GM19023 (cell line): ENCODE measurements around the gene KCNQ1.

Experiments
- ATAC-seq: cut with Tn5 transposase; IDR thresholded peaks from one replicate; pipeline ENCODE4 v1.9.1; 2021; ENCODE audit warnings: mild to moderate bottlenecking, moderate library complexity; ENCODE audit not compliant: unreplicated experiment

The KCNQ1 gene

DNA sequence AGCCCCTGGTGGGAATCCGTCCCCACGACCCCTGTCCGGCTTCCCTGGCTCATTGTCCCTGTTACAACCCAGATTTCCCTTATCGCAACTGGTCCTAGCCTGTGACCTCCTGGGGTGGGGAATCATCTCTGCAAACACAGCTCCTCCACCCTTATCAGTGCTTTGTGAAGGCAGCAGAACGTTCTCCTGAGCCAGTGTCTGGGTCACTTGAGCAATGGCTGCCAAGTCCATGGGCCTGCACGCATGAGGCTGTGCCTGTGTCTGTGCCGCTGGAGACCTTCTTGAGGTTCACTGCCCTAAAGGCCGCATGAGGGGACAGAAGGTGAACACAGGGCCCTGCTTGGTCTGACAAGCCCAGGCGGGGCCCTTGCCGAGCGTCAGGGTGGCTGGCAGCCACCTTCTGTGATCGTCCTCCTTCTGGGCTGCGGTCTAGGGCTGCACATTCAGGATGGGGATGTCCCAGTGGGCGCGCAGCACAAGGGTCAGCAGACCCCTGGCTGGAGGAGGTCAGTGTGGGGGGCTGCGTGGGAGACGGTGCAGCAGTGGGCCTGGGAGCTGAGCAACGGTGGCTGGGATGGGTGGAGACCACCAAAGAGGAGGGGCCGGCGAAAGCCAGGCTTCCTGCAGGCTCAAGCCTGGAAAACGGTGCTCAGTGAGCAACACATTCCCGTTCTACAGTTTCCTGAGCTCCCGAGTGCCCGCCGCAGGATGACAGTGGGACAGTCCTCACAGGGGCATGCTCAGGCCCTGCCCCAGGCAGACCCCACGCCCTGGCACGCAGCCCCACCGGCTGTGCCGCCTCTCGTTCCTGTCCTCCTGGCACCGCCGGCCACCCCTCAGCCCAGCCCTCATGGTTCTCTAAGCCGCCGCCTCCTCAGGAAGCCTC is 366.6 kb downstream of the KCNQ1 start:
- no peak for ATAC-seq

DNA sequence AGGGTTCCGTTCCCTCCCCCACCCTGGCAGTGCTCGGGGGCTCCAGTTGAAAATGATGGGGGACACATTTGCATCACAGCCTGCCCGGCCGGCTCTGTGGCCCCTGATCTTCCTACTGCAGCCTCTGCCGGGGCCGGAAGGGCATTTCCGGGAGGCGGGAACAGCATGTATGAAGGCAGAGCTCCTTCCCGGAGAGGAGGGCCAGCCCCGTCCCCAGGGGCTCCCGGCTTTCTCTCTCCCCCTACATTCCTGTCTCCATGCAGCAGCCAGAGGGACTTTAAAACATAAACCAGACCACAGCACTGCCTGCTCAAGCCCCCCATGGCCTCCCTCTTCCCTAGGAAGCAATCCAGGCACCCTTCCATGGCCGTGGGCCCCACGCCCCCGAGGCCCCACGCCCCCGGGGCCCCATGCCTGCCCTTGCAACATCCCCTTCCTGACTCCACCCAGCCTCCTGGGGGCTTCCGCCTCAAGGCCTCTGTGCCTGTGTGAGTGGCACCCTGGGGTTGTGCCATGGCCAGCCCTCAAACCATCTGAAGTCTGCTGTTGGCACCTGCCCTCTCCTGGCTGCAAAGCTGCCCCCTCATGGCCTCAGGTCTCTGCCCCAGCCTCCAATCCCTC is 367.7 kb downstream of the KCNQ1 start:
- no peak for ATAC-seq

DNA sequence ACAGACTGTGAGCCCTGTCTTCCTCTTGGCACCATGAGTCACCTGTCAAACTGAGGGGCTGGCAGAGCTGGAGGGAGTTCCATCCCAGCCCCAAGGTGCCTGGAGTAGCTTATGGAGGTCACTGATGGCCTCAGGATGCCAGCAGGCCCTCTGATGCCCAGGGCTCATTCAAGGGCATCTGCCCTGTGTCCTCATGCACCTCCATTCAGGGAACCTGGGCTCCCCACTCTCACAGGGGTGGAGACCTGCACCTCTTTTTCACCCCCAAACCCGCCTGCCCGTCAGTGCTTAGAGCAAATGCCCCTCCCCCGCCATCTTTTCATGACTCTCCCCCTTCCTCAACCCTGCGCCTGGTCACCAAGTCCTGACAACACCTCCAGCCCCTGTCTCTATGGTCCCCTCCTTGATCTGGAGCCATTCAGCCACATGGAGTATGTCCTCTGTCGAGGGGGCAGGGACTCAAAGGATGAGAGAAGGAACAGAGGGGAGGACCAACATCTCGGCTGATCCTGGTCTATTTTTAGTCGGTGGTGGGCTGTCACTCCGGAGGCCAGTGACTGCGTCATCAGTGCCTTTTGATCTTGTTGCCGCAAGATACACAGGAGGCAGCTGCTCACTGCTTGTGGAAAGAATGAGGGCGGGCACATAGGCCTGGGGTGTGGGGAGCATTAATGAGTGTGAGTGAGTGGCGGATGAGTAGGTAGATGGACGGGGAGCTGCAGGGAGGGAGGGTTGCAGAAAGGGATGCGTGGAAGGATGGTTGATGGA is 368.5 kb downstream of the KCNQ1 start:
- ATAC-seq = no peak

DNA sequence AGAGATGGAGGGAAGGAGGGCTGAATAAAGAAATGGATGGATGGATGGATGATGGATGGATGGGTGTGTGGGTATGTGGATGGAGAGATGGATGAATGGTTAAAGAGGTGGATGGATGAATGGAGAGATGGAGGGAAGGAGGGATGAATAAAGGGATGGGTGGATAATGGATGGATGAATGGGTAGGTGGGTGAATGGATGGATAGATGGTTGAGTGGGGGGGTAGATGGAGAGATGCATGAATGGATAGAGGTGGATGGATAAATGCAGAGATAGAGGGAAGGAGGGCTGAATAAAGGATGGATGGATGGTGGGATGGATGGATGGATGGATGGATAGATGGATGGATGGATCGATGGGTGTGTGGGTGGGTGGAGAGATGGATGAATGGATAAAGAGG is 369.2 kb downstream of the KCNQ1 start:
- no peak for ATAC-seq

DNA sequence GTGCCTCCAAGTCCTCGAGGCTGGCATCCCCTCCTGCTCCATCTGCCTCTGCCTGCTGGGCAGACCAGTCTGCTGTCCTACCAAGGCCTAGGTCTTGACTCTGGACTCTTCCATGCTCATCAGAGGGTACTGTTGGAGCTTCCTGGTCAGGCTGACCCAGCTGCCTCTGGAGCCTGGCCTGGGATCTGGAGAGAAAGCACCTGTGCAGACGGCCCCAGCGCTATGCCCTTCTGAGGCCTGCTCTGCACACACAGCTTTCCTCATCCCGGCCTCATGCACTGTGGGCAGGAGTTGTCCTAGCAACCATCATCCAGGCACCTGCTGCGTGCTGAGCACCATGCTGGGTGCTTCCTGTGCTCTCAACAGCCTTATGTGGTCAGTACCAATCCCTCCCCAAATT is 369.9 kb downstream of the KCNQ1 start:
- no peak for ATAC-seq

DNA sequence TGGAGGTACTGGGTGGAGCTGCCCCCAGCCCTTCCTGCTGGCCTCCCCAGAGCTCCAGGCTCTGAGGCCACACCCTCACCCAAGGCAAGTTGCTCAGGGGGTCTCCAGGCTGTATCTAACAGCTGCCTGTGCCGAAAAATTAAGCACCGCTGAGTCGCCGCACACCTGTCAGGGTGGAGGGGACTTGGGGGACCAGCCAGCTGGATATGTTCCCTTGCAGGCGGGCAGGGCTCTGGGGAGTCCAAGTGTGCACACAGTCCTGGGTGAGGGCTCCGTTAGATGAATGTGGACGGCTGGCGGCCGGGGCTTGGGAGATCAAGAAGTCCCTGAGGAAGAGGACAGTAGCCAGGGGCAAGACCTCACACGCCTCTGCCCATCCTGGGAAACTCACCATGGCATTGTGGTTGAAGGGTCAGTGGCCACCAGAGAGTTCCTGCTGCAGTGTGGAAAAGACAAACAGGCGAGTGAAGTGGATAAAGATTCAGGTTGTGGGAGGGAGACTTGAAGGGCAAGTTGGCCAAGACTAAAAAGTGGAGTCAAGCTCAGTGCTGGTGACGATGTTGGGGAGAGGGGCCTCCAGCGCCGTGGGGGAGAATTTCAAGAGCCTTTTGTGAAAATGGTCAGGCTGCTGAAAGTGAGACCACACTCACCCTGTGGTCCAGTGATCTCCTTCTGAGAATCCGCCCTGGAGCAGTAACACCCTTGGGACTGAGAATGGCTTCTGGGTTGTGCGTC is 371.1 kb downstream of the KCNQ1 start:
- no peak for ATAC-seq

DNA sequence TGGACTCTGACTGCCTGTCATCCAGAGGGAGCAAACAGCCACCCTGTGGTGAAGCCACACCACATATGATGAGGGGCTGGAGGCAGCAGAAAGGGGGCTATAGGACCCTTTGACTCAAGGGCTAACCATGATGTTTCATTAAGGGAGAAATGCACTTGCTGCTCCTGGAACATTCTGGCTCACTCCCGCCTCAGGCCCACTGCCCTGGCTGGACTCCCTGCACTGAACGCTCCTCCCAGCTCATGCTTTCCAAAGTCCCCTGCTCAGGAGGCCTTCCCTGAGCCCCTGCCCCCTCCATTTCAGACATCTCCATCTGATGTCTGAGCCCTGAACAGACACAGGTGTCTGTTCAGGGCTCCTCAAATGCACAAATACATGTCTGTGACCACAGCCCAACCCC is 371.7 kb downstream of the KCNQ1 start:
- ATAC-seq = no peak

DNA sequence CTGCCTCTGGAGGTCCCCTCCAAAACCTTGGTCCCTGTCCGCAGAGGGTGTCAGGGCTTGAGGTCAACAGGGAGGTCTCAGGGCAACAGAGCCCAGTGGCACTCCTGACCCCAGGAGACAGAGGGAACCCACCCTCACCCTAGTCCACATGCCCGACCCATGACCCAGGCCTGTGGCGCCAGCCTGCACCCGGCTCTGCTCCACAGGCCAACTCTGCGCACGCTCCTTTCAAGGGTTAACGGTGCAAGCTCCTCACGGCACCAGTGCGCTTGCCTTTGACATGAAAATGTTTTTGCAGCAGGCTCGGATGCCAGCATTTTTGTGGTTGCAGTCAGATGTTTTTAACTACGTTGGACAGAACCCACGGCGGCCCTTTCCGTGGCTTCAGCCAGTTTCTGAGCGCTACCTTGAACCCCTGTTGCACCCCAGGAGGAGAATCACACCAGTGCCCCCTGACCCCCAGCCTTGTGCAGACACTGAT is 372.2 kb downstream of the KCNQ1 start:
- no peak for ATAC-seq

DNA sequence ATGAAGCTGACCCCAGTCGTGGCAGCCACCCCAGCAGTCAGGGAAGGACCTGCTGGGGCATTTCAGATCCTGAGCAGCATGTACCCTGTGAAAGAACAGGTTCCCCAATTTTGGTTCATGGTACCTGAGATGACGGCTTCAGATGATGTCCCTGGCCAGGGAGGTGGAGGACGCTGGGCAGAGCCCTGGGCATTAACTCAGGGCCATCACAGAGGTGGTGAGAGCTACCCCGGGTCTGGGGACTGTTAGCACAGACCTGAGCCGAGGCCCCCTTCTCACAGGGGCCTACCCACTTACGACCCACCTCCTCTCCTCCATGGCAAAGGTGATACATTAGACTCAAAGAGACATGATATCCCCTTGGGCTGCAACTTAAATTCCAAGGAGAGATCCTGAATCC is 372.6 kb downstream of the KCNQ1 start:
- no peak for ATAC-seq

DNA sequence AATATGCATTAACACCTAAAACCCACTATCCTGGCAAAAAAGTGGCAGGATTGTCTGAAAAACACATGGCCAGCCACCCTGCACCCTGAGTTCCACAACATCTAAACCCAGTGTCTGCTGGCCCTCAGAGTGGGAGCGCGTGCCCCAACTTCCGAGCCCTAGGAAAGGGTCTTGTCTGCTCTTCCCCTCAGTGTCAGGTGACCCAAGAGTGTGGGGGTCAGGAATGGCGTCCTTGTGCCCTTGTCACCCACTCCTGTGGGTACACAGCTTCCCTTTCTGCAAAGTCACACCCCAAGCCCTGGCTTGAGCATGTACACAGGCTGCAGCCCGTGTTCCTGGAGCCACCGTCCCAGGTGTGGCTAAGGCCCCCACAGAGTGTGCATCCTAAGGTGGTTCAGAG is 373.2 kb downstream of the KCNQ1 start:
- no peak for ATAC-seq

DNA sequence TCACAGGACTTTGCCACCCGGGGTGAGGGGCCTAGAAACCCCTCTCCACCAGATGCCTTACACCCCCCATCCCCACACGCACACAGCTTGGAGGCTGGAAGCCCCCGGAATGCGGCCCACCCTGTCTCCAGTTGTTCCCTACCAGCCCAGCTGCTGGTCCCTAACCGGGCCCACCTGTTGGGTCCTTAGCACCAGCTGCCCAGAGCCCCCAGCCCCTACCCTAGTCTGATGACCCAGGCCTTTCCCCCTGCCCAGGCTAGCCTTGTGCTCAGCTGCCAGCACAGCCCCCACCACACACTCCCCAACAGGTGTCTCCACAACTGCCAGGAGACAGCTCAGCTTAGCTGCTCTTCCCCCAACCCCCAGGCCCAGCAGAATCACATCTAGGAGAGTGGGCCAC is 373.7 kb downstream of the KCNQ1 start:
- ATAC-seq = no peak

DNA sequence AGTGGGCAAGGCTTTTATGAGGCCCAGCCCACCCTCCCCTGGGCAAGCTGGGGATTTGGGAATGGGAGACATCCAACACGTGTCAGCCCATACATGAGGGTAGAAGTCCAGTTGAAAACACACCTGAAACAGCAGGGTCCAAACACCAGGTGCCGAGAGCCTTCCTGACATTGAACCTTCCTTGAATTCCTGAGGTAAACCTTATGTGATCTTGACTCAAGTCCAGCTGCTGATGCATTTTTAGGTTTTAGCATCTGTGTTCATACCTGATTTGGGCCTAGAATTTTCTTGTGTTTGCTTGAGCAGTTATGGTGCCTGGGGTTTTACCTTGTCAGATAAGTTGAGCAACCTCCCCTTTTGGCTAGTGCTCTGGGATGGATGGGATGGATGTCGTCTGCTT is 374.5 kb downstream of the KCNQ1 start:
- ATAC-seq = no peak

DNA sequence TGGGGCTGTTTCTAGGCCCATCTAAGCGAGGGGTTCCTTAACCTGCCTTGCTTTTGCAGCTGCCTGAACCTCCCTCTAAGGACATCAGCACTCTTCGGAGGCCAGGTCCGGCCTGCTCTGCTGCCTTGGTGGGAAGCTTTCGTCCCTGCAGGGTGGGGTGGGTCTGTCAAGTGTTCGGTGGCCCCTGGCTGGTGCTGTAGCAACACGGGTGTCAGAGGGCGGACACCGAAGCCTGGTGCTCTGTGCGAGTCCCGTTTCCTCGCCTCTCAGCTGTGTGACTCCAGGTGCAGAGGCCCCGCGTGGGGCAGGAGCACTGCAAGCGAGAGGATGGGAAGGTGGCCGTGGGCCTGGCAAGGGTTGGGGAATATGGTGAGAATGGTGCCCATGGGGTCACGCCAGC is 376.2 kb downstream of the KCNQ1 start:
- ATAC-seq = no peak

DNA sequence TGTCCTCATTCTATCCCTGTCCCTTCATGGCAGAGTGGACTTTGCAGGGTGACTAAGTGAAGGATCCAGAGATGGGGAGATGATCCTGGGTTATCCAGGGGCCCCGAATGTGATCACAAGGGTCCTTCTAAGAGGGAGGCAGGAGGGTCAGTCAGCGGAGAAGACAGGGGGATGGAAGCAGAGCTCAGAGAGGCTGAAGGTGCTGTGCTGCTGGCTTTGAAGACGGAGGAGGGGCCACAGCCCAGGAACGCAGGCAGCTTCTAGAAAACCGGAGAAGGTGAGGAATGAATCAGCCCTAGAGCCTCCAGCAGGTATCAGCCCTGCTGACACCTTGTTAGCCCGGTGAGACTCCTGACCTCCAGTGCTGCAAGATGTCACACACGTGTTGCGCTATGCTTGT is 377.1 kb downstream of the KCNQ1 start:
- ATAC-seq = no peak

DNA sequence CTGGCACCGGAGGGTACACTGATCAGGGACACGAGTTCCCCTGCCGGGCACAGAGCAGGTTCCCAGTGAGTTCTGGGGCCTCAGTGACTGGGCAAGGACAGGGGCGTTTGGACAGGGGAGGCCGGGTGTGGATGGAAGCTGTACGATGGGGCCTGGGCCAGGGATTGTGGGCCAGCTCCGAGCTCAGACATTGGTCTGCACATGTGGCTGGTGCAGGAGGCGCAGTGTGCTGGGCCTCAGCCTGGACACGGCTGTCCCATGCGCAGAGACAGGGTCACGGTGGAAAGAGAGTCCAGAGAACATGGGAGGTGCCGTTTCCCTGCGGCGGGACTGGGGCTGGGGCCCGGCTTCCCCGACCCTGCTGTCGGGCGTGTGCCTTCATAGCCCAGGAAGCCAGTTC is 380.0 kb downstream of the KCNQ1 start:
- no peak for ATAC-seq

DNA sequence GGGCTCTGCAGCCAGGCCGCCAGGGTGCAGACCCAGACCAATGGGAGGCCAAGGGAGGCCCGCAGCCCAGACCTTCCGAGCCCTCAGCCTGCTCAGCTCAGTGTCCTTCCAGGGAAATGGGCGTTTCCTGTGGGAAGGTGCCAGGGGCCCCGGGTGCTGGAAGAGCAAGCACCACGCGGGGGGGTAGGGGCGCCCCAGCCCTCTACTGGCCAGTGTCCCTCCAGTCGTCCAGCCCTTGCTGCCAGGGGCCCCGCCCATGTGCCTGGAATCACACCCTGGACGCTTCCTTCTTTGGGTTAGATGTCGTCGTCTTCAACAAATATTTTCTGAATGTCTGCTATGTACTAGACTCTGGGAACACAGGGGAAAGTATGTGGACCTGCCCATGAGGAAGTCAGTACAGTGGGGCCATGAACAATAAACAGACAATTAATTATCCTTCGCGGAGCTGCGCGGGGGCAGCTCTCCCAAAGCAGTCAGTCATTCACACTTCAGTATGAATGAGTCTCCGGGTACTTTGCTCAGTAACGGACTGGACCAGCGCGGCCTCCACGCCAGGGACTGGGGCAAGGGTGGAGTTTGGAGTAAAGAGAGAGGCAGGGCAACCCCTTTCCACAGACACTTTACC is 380.6 kb downstream of the KCNQ1 start:
- ATAC-seq = no peak

DNA sequence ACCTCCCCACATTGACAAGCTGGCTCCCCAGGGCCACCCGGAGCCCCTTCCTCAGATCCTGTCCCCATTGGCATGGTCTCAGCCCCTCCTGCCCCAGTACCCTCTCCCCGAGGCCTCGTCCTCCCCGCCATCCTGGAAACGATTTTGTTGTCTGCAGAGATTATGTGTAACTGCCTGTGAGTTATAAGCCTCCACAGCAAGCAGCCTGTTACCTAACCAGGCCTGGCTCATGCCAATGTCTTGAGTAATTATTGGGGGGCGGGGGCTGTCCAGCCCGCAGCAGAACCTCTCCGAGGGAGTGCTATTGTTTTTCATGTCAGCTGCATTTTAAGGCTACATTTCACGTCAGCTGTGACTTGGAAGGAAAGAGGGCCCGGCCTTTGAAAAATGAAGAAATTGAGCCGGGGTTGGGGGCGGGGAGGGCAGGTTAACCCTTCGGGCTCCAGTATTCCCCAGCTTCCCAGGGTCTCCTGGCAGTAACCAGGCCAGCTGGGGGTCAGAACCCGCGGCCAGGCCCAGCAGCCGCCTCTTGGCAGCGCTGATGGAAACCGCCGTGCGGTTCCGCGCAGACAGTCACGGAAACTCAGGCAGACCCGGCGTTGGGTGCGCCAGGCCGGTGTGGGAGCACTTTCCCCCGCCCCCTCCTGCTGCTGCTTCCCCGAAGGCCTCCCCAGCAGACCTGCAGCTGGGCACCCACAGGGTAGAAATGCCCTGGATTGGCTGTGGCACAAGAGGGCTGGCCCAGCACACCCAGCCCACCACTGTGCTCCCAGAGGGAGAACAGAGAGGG is 381.3 kb downstream of the KCNQ1 start:
- no peak for ATAC-seq

DNA sequence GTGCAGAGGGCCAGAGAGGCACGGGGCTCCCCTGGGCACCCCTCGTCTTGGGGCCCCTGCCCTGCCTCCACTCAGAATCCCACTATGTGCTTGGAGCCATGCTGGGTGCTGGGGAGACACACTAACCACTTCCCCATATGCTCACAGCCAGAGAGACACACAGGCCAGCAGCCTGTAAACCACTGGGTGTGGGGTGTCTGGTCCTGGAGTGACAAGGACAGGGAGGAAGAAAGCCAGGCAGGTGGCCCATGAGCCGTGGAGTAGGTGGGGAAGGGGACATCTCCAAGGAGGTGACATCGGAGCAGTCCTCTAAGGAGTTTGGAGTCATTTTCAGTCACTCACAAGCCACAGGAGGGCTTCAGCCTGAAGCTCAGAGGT is 381.9 kb downstream of the KCNQ1 start:
- ATAC-seq = no peak

DNA sequence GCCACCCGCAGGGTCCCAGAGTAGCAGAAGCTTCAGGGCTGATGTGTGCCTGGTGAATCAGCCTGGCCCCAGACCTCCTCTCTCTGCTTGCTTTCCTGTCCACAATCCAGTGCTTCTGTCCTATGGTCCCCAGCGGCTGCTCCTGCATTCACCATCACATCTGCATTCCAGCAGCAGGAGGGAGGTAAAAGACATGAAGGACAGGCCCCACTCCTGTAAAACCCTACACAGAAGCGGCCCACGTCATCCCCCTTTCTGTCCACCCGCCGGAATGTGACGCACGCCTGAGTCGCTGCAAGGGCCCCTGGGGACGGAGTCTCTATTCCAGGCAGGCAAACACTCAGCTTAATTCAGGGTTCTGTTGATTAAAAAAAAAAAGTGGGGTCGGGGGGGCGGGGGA is 382.4 kb downstream of the KCNQ1 start:
- ATAC-seq = no peak

DNA sequence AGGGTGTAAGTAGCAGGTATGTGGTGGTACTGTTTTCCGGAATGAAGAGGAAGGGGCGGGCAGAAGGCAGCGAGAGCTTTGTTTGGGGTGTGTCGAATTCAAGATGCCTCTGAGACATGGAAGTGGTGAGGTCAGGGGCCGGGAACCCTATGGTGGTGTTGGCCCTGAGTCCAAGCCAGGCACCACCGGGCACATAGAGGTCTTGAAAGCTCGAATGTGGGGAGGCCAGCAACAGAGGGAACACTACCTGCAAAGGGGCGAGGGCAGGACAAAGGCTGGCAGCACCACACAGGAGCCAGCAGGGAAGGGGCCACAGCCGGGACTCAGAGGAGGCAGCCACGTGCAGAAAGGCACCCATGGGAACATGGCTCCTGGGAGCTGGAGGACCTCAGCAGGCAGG is 383.0 kb downstream of the KCNQ1 start:
- ATAC-seq = no peak
